Activated CD8-positive, alpha-beta T cell treated with anti-CD3 and anti-CD28 coated beads for 36 hours (primary cell): Measurements from ENCODE around the gene PPP1R9A. TPM values are rescaled to one million over a fixed set of nuclear protein-coding genes. Genes with fewer than 3 reads are reported as not detected.

Source experiments
- ATAC-seq: fragments of 200-7000 bp; cut with Tn5 transposase; one replicate; pipeline ENCODE4 v1.10.0; 2021; ENCODE audit warnings: mild to moderate bottlenecking, moderate library complexity
- CTCF ChIA-PET: fragments of 350-600 bp; sonication (Branson Sonifier 250); formaldehyde crosslinking; loops from one replicate; lab custom pipeline; 2021; ENCODE audit warnings: antibody characterized with exemption; lab: Charles Lee
- POLR2A ChIA-PET: fragments of 350-600 bp; sonication (Branson Sonifier 250); formaldehyde crosslinking; loops from one replicate; lab custom pipeline; 2021; ENCODE audit warnings: antibody characterized with exemption; lab: Charles Lee
- DNase-seq: peaks from one replicate; pipeline ENCODE4 v3.0.0-alpha.2; 2020
- H3K27ac Mint-ChIP-seq: one replicate; pipeline ENCODE4 v1.8.0; 2021; ENCODE audit warnings: mild to moderate bottlenecking, mixed read lengths
- H3K27me3 Mint-ChIP-seq: one replicate; pipeline ENCODE4 v1.8.0; 2021; ENCODE audit warnings: mixed read lengths
- H3K36me3 Mint-ChIP-seq: one replicate; pipeline ENCODE4 v1.8.0; 2021; ENCODE audit warnings: low read depth, mixed read lengths
- H3K4me1 Mint-ChIP-seq: one replicate; pipeline ENCODE4 v1.8.0; 2021; ENCODE audit warnings: low read depth, mixed read lengths
- H3K4me3 Mint-ChIP-seq: one replicate; pipeline ENCODE4 v1.8.0; 2021; ENCODE audit warnings: mild to moderate bottlenecking, moderate library complexity, mixed read lengths
- H3K9me3 Mint-ChIP-seq: one replicate; pipeline ENCODE4 v1.8.0; 2021; ENCODE audit warnings: mixed read lengths
- intact Hi-C: fragments of 100-400 bp; cut with micrococcal nuclease; formaldehyde crosslinking; loops from one replicate; pipeline ENCODE4 v1.10.0; 2022
- total RNA-seq, 2 experiments: library from RNA; stranded (reverse); gene quantifications; one replicate each; pipeline ENCODE4 v1.2.3, GENCODE V29; 2021
- TF ChIP-seq, protein P1 (sequence below): fragments of 200-600 bp; IDR thresholded peaks from one replicate; pipeline ENCODE4 v1.8.0; 2022; ENCODE audit warnings: antibody characterized with exemption, mild to moderate bottlenecking

Gene PPP1R9A
- under 1 TPM; 0.05 to 0.13 TPM for total RNA-seq

DNA sequence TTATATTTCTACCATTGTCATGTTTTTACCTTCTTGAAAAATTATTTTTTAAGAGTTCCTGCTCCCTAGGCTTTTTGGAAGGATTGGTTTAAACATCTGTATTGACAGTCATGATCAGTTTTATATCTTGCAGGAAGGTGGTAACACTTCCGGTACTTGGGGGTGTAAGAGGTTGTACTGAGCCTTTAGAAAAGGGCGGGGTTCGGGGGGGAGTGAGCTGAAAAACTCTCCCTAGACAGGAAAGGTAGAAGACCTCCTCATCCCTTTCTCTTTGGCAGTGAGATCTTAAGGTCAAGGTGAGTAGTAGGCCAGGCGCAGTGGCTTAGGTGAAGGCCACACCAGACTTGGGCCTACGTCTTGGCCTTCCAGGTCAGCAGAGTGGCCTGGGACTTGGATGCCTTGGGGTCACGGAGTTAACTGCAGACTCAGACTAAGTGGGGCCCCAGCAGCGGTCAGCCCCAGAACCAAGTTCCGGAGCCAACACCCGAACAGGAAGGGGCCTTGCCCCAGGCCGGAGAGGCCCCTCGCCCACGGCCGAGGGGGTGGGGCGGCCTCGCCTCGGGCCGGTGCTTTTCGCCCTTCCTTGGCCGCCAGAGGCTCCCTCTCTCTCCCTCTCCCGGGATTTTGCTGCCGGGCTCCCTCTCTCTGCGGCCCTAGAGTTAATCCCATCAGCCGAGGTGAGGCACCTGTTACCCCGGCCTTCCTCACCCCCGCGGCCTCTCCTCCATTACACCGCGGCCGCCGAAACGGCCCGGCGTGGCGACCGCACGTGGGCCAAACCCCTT lies at the start of gene PPP1R9A:
PPP1R9A (plus strand) TSS at position 569 of the 785 bp plus-strand sequence. CDS start 2,520 bp downstream, outside the sequence.
- no peak for ATAC-seq
- Mint-ChIP-seq H3K4me1 (no peaks in the 10 kb centered on the region), H3K27me3 (peaks cover 42% of the 10 kb centered on the region), H3K27ac (no peak within 1 kb of the TSS), H3K4me3 (peak within 1 kb of the TSS; percentile 21), H3K9me3 (no peaks in the 10 kb centered on the region), H3K36me3 (no peaks in the 10 kb centered on the region)
- DNase-seq, result no peak
- TF ChIP-seq, protein P1, sequence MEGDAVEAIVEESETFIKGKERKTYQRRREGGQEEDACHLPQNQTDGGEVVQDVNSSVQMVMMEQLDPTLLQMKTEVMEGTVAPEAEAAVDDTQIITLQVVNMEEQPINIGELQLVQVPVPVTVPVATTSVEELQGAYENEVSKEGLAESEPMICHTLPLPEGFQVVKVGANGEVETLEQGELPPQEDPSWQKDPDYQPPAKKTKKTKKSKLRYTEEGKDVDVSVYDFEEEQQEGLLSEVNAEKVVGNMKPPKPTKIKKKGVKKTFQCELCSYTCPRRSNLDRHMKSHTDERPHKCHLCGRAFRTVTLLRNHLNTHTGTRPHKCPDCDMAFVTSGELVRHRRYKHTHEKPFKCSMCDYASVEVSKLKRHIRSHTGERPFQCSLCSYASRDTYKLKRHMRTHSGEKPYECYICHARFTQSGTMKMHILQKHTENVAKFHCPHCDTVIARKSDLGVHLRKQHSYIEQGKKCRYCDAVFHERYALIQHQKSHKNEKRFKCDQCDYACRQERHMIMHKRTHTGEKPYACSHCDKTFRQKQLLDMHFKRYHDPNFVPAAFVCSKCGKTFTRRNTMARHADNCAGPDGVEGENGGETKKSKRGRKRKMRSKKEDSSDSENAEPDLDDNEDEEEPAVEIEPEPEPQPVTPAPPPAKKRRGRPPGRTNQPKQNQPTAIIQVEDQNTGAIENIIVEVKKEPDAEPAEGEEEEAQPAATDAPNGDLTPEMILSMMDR, result no peak
- intact Hi-C loops, result no loop called here
- CTCF ChIA-PET, result no interaction called here
- POLR2A ChIA-PET, result no interaction called here

DNA sequence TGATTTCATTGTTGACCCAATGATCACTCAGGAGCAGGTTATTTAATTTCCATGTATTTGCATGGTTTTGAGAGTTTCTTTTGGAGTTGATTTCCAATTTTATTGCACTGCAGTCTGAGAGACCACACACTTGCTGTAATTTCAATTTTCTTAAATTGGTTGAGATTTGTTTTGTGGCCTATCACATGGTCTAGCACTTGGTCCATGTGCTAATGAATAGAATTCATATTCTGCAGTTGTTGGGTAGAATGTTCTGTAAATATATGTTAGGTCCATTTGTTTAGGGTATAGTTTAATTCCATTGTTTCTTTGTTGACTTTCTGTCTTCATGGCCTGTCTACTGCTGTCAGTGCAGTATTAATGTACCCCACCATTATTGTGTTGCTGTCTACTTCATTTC lies 36.3 kb upstream of the PPP1R9A start:
- ChIA-PET CTCF (no interaction called here), POLR2A (no interaction called here)
- Mint-ChIP-seq H3K36me3 (no peaks in the 10 kb centered on the region), H3K4me3 (no peak overlapping the region), H3K27ac (no peak overlapping the region), H3K4me1 (no peaks in the 10 kb centered on the region), H3K9me3 (no peaks in the 10 kb centered on the region), H3K27me3 (peaks cover 2% of the 10 kb centered on the region)
- DNase-seq, result no peak
- ATAC-seq, result no peak
- intact Hi-C loops, result no loop called here
- TF ChIP-seq, protein P1, result no peak

DNA sequence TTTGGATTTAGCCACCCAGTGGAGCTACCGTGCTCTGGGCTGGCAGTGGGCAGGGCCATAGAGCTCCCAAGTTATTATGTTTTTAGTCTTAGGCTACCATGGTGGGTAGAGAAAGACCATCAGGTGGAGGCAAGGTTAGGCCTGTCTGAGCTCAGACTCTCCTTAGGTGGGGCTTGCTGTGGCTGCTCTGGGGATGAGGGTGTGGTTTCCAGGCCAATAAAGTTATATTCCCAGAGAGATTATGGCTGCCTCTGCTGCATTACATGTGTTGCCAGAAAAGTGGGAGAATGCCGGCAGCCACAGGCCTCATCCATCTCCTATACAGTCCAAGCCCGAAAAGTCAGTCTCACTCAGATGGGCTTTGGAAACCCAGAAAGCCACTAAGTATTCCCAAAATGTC lies 34.2 kb upstream of the PPP1R9A start:
- Mint-ChIP-seq H3K27ac (no peak overlapping the region), H3K4me1 (no peaks in the 10 kb centered on the region), H3K4me3 (no peak overlapping the region), H3K36me3 (no peaks in the 10 kb centered on the region), H3K9me3 (peaks cover 6% of the 10 kb centered on the region), H3K27me3 (peaks cover 2% of the 10 kb centered on the region)
- TF ChIP-seq, protein P1, result no peak
- ChIA-PET POLR2A (no interaction called here), CTCF (no interaction called here)
- no peak for DNase-seq
- ATAC-seq, result no peak
- intact Hi-C loops, result no loop called here

DNA sequence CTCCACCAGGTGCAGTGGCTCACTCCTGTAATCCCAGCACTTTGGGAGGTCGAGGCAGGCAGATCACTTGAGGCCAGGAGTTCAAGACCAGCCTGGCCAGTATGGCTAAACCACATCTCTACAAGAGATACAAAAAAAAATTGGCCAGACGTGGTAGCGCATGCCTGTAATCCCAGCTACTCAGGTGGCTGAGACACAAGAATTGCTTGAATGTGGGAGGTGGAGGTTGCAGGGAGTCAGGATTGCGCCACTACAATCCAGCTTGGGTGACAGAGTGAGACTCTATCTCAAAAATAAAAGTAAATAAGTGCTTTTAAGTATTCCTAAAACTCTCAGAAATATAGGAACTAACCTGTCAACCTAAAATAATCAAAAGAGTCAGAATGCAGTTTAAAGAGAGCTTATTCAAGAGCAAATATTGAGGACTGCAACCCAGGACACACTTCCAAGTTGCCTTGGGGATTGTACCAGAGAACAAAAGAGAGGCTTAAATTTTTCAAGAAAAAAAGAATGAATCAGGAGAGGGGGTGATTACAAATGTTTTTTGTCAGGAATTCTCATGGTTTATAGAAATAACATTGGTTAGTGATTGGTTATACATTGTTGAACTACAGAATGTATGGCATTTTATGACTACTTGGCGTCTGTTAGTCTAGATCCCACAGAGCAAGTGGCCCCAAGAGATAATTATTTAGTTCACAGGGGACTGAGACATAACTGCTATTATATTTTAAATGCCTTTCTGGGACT lies 33.2 kb upstream of the PPP1R9A start:
- no peak for ATAC-seq
- POLR2A ChIA-PET, result no interaction called here
- Mint-ChIP-seq H3K4me1 (no peaks in the 10 kb centered on the region), H3K4me3 (no peak overlapping the region), H3K9me3 (peaks cover 9% of the 10 kb centered on the region), H3K27me3 (peaks cover 2% of the 10 kb centered on the region), H3K36me3 (no peaks in the 10 kb centered on the region), H3K27ac (no peak overlapping the region)
- TF ChIP-seq, protein P1, result no peak
- intact Hi-C loops, result no loop called here
- CTCF ChIA-PET, result no interaction called here
- DNase-seq, result no peak

DNA sequence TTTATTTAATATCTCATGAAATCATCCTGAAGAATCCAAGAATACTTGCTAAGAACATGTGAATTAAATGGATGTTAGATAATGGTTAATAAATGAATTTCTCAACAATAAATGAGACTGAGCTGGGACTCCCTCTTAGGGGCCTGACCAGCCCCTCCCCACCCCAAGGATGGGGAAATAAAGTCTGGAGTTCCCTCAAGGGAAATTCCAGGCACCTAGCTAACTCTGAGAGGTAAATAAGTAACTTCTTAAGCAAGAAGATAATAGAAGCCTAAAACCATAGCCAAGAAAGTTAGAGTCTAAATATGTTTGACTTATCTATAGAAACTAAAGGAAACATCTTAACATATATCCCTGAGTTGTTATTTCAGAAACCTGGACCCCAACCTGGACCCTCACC lies 32.2 kb upstream of the PPP1R9A start:
- Mint-ChIP-seq H3K9me3 (peaks cover 9% of the 10 kb centered on the region), H3K27ac (no peak overlapping the region), H3K36me3 (no peaks in the 10 kb centered on the region), H3K4me1 (no peaks in the 10 kb centered on the region), H3K27me3 (peaks cover 2% of the 10 kb centered on the region), H3K4me3 (no peak overlapping the region)
- CTCF ChIA-PET, result no interaction called here
- intact Hi-C loops, result no loop called here
- POLR2A ChIA-PET, result no interaction called here
- TF ChIP-seq, protein P1, result no peak
- ATAC-seq (no peak), DNase-seq (no peak)
